Ishikawa (cell line): Measurements from ENCODE around the gene NRXN3.

Experiments
- CEBPB ChIP-seq: IDR thresholded peaks from 2 replicates; pipeline ENCODE4 v1.6.1; 2012
- CREB1 ChIP-seq: IDR thresholded peaks from 2 replicates; pipeline ENCODE4 v1.6.1; 2012; ENCODE audit warnings: low read depth
- EGR1 ChIP-seq: IDR thresholded peaks from 2 replicates; pipeline ENCODE4 v1.6.1; 2012
- EP300 ChIP-seq: IDR thresholded peaks from 2 replicates; pipeline ENCODE4 v1.6.1; 2012; ENCODE audit warnings: borderline replicate concordance
- FOXM1 ChIP-seq: IDR thresholded peaks from 2 replicates; pipeline ENCODE4 v1.6.1; 2012; ENCODE audit warnings: low read depth, borderline replicate concordance
- MAX ChIP-seq: IDR thresholded peaks from 2 replicates; pipeline ENCODE4 v1.6.1; 2012
- NFIC ChIP-seq: IDR thresholded peaks from 2 replicates; pipeline ENCODE4 v1.6.1; 2012
- RAD21 ChIP-seq: IDR thresholded peaks from 2 replicates; pipeline ENCODE4 v1.6.1; 2012; ENCODE audit warnings: low read depth
- REST ChIP-seq: IDR thresholded peaks from 2 replicates; pipeline ENCODE4 v1.6.1; 2012; ENCODE audit warnings: low read depth, mild to moderate bottlenecking
- TAF1 ChIP-seq: IDR thresholded peaks from 2 replicates; pipeline ENCODE4 v1.6.1; 2012; ENCODE audit warnings: low read depth, mild to moderate bottlenecking
- TCF12 ChIP-seq: IDR thresholded peaks from 2 replicates; pipeline ENCODE4 v1.6.1; 2012; ENCODE audit warnings: low read depth
- TEAD4 ChIP-seq: IDR thresholded peaks from 2 replicates; pipeline ENCODE4 v1.6.1; 2012
- USF1 ChIP-seq: IDR thresholded peaks from 2 replicates; pipeline ENCODE4 v1.6.1; 2012
- YY1 ChIP-seq: IDR thresholded peaks from 2 replicates; pipeline ENCODE4 v1.6.1; 2012; ENCODE audit warnings: low read depth
- ZBTB7A ChIP-seq: IDR thresholded peaks from 2 replicates; pipeline ENCODE4 v1.6.1; 2012; ENCODE audit warnings: low read depth

NRXN3 gene

GRCh38 chr14:79766511-79766910, 1596.3 kb downstream of the NRXN3 start:
- TF ChIP-seq ZBTB7A (no peak), YY1 (no peak), RAD21 (no peak), REST (no peak), TAF1 (no peak), EP300 (no peak), NFIC (no peak), CREB1 (no peak)

GRCh38 chr14:79767251-79767650, 1597.1 kb downstream of the NRXN3 start:
- TF ChIP-seq CEBPB: no peak
- no peak for TF ChIP-seq EGR1
- no peak for TF ChIP-seq CREB1
- no peak for TF ChIP-seq EP300
- TF ChIP-seq TCF12: no peak
- no peak for TF ChIP-seq RAD21
- no peak for TF ChIP-seq FOXM1
- no peak for TF ChIP-seq MAX
- TF ChIP-seq NFIC: no peak
- no peak for TF ChIP-seq TEAD4
- no peak for TF ChIP-seq ZBTB7A
- TF ChIP-seq YY1: no peak
- TF ChIP-seq REST: no peak

- TF ChIP-seq TCF12 (no peak), EP300 (no peak), CREB1 (no peak), MAX (no peak), ZBTB7A (no peak), CEBPB (no peak), FOXM1 (no peak), TAF1 (no peak), NFIC (no peak), TEAD4 (no peak)
Observed at GRCh38 chr14:79781882-79782281, 1611.7 kb downstream of the NRXN3 start.

- no peak for TF ChIP-seq TAF1
- TF ChIP-seq FOXM1: no peak
- no peak for TF ChIP-seq ZBTB7A
- no peak for TF ChIP-seq TEAD4
- TF ChIP-seq USF1: no peak
- no peak for TF ChIP-seq TCF12
- no peak for TF ChIP-seq CREB1
- no peak for TF ChIP-seq MAX
- no peak for TF ChIP-seq EGR1
- no peak for TF ChIP-seq REST
- TF ChIP-seq YY1: no peak
- no peak for TF ChIP-seq CEBPB
- TF ChIP-seq EP300: no peak
- no peak for TF ChIP-seq RAD21
Observed at GRCh38 chr14:79783041-79783440, 1612.9 kb downstream of the NRXN3 start.

- no peak for TF ChIP-seq MAX
- no peak for TF ChIP-seq EGR1
Observed at GRCh38 chr14:79786522-79786921, 1616.3 kb downstream of the NRXN3 start.
